HG03521 (cell line): ENCODE data around the gene EIF2S1.
"Not testable (repeated sequence)": the region's sequence is repeated elsewhere in the genome, so short reads cannot be mapped to it uniquely, and the experiment has no call there.

Source experiments
- ATAC-seq: cut with Tn5 transposase; IDR thresholded peaks from one replicate; pipeline ENCODE4 v1.9.1; 2021; ENCODE audit warnings: mild to moderate bottlenecking, moderate library complexity; ENCODE audit not compliant: unreplicated experiment

The EIF2S1 gene

GRCh38 chr14:67371247-67372148, 11.4 kb downstream of the EIF2S1 start:
- no peak for ATAC-seq

- ATAC-seq = no peak
Measured at GRCh38 chr14:67372833-67373232, 12.7 kb downstream of the EIF2S1 start.

GRCh38 chr14:67373347-67373746, 13.2 kb downstream of the EIF2S1 start:
- no peak for ATAC-seq

GRCh38 chr14:67377916-67378315, 17.8 kb downstream of the EIF2S1 start:
- no peak for ATAC-seq

GRCh38 chr14:67385120-67385519, 25.0 kb downstream of the EIF2S1 start:
- ATAC-seq = no peak

- ATAC-seq = no peak
Measured at GRCh38 chr14:67385618-67386017, 25.5 kb downstream of the EIF2S1 start.

- ATAC-seq = no peak
Measured at GRCh38 chr14:67387195-67387594, 27.1 kb downstream of the EIF2S1 start.

GRCh38 chr14:67389275-67389674, 29.1 kb downstream of the EIF2S1 start:
- no peak for ATAC-seq

GRCh38 chr14:67389811-67390534, 29.8 kb downstream of the EIF2S1 start:
- ATAC-seq = no peak

GRCh38 chr14:67391268-67391667, 31.1 kb downstream of the EIF2S1 start:
- ATAC-seq = no peak

GRCh38 chr14:67392123-67392522, 32.0 kb downstream of the EIF2S1 start:
- ATAC-seq = no peak

- ATAC-seq = no peak
Measured at GRCh38 chr14:67392800-67393199, 32.7 kb downstream of the EIF2S1 start.

- ATAC-seq = no peak
Measured at GRCh38 chr14:67393689-67394088, 33.6 kb downstream of the EIF2S1 start.

- no peak for ATAC-seq
Measured at GRCh38 chr14:67395086-67395875, 35.2 kb downstream of the EIF2S1 start.

- no peak for ATAC-seq
Measured at GRCh38 chr14:67395876-67396189, 35.7 kb downstream of the EIF2S1 start.

- ATAC-seq = no peak
Measured at GRCh38 chr14:67396381-67396970, 36.3 kb downstream of the EIF2S1 start.

- no peak for ATAC-seq
Measured at GRCh38 chr14:67397536-67397935, 37.4 kb downstream of the EIF2S1 start.

GRCh38 chr14:67400434-67400833, 40.3 kb downstream of the EIF2S1 start:
- ATAC-seq = no peak

GRCh38 chr14:67405771-67406170, 45.6 kb downstream of the EIF2S1 start:
- ATAC-seq = no peak

- not testable (repeated sequence) for ATAC-seq
Measured at GRCh38 chr14:67408122-67408801, 48.1 kb downstream of the EIF2S1 start.
